NCI-H2171 (cell line): ENCODE results near the gene SYNDIG1.

ENCODE experiments used
- DNase-seq: peaks from one replicate; lab custom pipeline; 2025; lab: John Stamatoyannopoulos, UW

SYNDIG1 gene

DNA sequence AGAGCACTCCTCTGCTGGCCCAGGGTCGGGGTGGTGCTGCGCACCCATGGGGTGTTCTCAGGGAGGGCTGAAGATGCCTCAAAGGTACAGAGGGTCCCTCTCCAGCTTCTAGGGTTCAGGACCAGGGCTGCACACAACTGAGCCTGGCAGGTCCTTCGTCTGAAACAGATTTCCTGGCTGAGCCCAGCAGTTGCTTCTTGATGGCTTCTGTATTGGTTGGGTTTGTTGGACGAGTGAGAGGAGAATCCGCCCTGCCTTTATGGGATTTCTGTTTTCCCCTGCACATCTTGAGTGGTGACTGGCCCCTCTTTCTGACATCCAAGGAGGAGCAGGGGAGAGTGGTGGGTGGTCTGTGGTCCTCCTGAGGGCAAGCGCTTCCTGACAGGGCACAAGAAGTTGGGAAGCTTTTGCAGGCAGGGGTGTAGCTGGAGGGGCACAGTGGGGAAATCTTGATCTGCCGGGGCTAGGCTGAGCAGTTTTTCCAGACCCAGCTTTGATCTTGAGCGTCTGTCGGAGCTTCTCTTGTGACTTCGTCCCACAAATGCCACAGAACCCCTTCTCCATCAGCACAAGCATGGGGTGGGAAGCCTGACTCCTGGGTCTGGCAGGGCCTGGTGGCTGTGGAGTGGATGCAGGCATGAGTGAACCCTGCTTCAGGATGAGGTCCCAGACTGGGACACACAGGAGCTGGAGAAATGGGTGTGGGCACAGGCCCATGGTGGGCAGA lies 116.5 kb downstream of the SYNDIG1 start:
- no peak for DNase-seq

- no peak for DNase-seq
These were observed 117.1 kb downstream of the SYNDIG1 start for GRCh38 chr20:24586523-24586840.

DNA sequence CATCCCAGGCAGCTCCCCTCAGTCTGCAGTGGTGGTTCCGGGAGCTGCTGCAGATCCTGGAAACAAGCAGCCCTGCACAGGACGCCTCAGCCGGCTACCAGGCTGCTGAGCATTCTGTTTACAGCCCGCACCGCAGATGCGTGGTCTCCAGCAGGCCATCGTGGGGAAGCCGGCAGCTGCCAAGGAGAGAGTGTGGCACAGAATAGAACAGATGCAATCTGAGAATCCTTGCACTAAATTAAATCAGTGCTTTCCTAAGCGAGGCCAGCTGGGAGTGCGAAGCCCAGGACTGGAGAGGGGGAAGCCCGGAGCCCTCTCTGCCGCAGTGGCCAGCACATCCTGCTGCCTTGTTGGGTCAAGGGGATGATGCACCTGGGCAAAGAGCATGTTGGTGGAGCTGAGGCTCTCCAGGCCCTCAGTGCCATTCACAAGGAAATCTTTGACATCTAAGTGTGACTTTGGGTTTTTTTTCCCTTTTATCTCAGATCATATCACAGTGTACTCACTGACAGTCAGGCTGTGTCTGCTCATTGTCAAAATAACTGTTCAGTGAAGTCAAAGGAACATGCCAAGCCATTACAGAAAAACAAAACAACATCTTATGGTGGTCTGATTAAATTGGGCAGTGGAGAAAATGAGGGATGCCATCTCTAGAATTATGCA lies 118.1 kb downstream of the SYNDIG1 start:
- peak; percentile 64 for DNase-seq

- no peak for DNase-seq
These were observed 118.7 kb downstream of the SYNDIG1 start for GRCh38 chr20:24588047-24588635.

GRCh38 chr20:24588725-24589340 lies 119.4 kb downstream of the SYNDIG1 start:
- no peak for DNase-seq

GRCh38 chr20:24589381-24589780 lies 120.0 kb downstream of the SYNDIG1 start:
- no peak for DNase-seq

DNA sequence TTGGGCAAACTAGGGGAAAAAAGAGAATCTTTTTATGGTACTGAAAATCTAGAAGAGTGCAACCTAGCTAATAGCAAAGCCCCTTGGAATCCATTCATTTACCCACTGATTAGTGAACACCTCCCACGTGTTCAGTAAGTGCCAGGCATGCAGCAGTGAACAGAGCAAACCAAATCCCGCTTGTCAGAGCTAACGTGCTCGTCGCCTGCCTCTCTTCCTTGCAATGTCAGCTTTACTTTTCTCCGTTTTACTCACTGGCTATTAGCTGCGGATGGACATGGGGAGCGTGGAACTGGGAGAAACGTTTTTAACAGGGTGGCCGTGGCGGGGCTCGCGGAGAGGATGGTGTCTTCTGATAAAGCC lies 120.4 kb downstream of the SYNDIG1 start:
- DNase-seq: no peak

DNA sequence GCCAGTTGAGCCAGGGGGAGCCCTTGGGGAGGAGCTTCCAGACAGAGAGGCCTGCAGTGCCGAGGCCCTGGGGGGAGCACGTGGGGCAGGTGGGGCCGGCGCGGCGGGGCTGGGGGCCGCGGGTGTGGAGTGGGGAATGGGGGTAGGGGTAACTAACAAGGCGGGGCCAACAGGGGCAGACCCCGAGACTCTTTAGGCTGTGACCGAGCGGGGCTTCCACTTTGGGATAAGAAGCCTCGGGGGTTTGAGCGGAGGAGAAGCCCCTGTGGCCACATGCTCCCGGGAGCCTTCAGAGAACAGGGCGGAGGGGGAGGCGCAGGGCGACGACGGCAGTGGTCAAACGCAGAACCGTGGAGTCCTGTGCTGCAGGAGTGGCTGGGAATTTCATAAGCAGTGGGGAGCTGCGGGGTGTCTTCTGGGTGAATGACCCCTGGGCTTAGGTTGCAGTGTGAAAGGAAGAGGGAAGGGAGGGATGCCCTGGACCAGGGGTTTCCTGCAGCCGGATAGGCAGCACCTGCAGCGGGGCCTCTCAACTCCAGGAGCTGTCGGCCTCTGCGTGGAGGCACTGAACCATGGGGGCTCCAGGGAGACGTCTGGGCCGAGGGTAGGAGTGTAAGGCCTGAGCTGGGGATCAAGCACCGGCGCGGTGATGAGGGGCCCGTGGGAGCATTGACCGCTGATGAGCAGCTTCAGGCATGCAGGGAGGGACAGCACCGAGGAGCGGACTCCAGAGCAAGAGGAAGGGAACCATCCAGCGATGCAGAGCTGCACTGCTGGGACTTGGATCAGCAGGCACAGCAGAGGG lies 121.0 kb downstream of the SYNDIG1 start:
- DNase-seq: no peak

DNA sequence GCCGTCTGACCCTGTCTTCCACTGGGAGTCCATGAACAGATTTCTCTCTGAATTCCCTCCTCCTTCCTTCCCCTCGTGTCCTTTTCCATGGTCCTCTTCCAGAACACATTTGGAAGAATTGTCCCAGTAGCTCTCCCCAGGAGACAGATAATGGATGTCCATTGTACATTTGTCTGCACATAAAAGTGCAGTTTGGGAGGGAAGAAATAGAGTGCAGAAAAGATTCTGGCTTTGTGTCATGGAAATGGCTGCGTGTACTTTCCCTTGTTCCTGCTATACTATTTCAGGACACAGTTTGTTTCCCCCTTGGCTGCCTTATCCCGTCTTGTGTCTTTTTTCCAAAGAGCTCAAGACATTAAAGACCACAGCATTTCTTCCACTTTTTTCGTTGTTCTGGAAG lies 127.6 kb downstream of the SYNDIG1 start:
- DNase-seq: no peak

GRCh38 chr20:24598346-24598745 lies 128.9 kb downstream of the SYNDIG1 start:
- DNase-seq: no peak

GRCh38 chr20:24598996-24599395 lies 129.6 kb downstream of the SYNDIG1 start:
- DNase-seq: no peak

DNA sequence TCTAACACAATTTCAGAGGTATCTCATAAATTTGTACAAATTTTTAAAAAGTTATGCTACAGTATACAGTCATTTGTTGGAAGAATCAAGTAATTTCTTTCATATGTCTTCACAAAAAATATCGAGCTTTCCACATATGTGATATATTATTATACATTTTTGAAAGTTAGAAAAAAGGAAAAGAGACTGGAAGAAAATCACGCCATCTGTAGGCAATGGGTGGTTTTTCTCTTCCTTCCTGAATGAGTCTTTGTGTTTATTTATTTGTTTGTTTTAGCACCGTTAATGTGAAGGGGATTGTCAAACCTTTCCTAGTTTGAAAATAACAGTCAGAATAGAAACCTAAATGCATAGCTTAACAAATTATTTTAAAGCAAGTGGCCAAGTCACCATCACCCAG lies 130.6 kb downstream of the SYNDIG1 start:
- no peak for DNase-seq

DNA sequence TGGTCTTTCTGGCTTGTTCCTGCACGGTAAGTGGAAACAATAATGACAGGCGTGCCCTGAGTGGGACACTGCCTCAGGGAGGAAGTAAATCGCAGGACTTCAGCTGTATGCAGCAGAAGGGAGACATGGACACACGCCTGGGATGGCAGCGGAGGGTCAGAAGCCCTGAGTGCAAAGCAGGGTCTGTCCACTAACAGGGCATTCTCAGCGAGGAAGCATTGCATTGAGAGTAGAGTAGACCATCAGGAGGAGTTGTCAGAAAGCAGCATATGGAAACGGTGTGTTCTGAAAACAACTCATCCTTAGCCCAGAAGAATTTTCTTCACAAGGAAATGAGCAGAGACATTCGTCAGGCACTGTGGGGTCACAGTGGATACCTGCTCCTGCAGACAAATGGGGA lies 134.0 kb downstream of the SYNDIG1 start:
- DNase-seq: no peak

GRCh38 chr20:24604966-24605665 lies 135.7 kb downstream of the SYNDIG1 start:
- DNase-seq: no peak

DNA sequence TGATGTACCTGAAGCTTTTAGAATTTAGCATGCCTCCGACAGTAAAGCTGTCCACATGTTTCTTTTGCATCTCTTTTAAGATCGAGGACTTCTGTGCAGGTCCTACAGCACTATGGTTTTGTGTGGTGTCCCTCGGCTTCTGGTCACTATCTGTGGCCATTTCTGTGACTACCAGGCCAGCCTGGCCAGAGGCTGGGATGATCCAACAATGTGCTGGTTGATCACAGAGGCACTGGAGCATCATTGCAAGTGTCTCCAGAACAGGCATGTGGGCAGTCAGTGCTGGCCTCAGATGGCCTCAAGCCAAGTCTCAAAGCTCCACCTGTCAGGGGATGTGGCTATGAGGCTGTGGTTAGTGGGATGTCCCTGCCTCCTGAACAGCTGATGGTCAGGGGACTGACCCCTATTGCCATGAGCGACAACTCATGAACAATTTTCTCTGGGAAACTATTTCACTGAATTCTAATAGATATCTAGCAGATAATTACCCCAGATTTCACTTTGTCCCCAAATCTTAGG lies 136.6 kb downstream of the SYNDIG1 start:
- no peak for DNase-seq

GRCh38 chr20:24607402-24607801 lies 138.0 kb downstream of the SYNDIG1 start:
- no peak for DNase-seq

GRCh38 chr20:24608926-24609667 lies 139.7 kb downstream of the SYNDIG1 start:
- DNase-seq: no peak

- no peak for DNase-seq
These were observed 140.3 kb downstream of the SYNDIG1 start for GRCh38 chr20:24609757-24610156.

DNA sequence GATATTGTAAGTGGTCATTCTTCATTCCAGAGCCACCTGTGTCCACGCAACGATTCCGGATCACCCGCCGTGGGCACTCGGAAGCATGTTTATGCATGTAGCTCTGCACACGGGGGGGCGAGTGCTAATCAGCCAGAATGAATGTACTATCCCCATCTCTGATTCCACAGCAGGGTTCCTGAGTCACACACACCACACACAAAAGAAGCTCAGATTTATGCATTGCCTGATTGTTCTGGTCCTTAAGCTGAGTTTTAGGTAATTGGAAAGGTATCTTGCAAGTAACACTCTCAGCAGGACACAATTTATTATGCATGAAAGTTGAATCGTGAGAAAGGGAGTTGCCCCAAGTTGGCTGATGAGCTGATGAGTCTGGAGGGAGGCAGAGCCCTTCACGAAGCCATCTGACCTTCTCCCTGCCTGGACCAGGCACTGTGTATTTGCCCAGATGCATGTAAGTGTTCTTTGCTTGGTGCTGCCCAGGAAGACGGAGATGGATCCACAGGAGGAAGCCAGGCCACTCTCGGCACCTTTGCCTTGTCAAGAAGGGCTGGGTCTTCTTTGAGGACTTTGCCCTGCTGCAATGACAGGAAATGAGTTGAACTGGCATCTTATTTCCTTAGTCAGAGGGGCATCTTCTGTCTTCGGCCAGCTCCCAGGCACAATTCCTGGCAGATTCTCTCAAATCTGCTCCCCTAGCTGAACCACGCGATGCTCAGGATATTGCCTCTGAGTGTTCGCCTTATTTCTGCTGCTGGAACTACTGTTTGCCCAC lies 141.1 kb downstream of the SYNDIG1 start:
- no peak for DNase-seq
